H1 (cell line): Measurements from ENCODE around the gene DCTN3. TPM values are rescaled to one million over a fixed set of nuclear protein-coding genes. Genes with fewer than 3 reads are reported as not detected.
A peak's percentile ranks its signal among the peaks of the same experiment; 100 is the strongest.

ENCODE experiments used
- CTCF ChIA-PET: fragments of 300-600 bp; sonication (Branson Sonifier 250); formaldehyde crosslinking; loops from one replicate; lab custom pipeline; 2021; ENCODE audit not compliant: partially characterized antibody; lab: Charles Lee
- POLR2A ChIA-PET: fragments of 300-600 bp; sonication (Branson Sonifier 250); formaldehyde crosslinking; loops from one replicate; lab custom pipeline; 2021; ENCODE audit warnings: inconsistent platforms; ENCODE audit not compliant: partially characterized antibody; lab: Charles Lee
- DNase-seq, 2 experiments: peaks; one replicate each; pipeline versions ENCODE4 v3.0.0 to v3.0.0-alpha.2; 2010 to 2022; ENCODE audit warnings: low spot score in 2 of 2, low read depth in 1 of 2, mixed read lengths in 1 of 2
- FAIRE-seq: peaks from 2 replicates; lab custom pipeline; 2011; peaks lifted over from hg19 to GRCh38; lab: Jason Lieb, UNC
- H2AFZ ChIP-seq: 2 replicates; pipeline ENCODE4 v1.8.1; 2012; ENCODE audit warnings: low read length, inconsistent platforms
- H2AK5ac ChIP-seq: 2 replicates; pipeline ENCODE4 v1.6.1; 2013; ENCODE audit warnings: low read depth, low read length
- H2BK120ac ChIP-seq: replicated peaks from 2 replicates; pipeline ENCODE3; 2013; ENCODE audit warnings: low read depth, low read length, inconsistent platforms
- H2BK12ac ChIP-seq: 2 replicates; pipeline ENCODE4 v1.6.1; 2013; ENCODE audit warnings: low read depth, low read length
- H2BK15ac ChIP-seq: 2 replicates; pipeline ENCODE4 v1.6.1; 2013; ENCODE audit warnings: low read length
- H2BK20ac ChIP-seq: 2 replicates; pipeline ENCODE4 v1.6.1; 2013; ENCODE audit warnings: low read length
- H2BK5ac ChIP-seq: 2 replicates; pipeline ENCODE4 v1.6.1; 2013; ENCODE audit warnings: low read depth, low read length
- H3K14ac ChIP-seq: 2 replicates; pipeline ENCODE4 v1.6.1; 2013; ENCODE audit warnings: inconsistent platforms; ENCODE audit not compliant: insufficient read length
- H3K18ac ChIP-seq: 2 replicates; pipeline ENCODE4 v1.6.1; 2013; ENCODE audit warnings: low read length; ENCODE audit errors: extremely low read depth
- H3K23ac ChIP-seq: 2 replicates; pipeline ENCODE4 v1.6.1; 2013; ENCODE audit warnings: inconsistent platforms; ENCODE audit not compliant: insufficient read length
- H3K23me2 ChIP-seq: 2 replicates; pipeline ENCODE4 v1.6.1; 2013; ENCODE audit warnings: low read depth, low read length
- H3K27ac ChIP-seq: 2 replicates; pipeline ENCODE4 v1.6.1; 2011; ENCODE audit warnings: low read depth, low read length, inconsistent platforms
- H3K27me3 ChIP-seq, 4 experiments: replicated peaks in 1 of 4; 1 replicate in 1 of 4; 2 replicates in 3 of 4; pipeline versions ENCODE4 v1.6.1 to v1.8.1; 2011 to 2013; ENCODE audit warnings: low read length in 3 of 4, mild to moderate bottlenecking in 3 of 4, inconsistent platforms in 2 of 4, mixed read lengths in 2 of 4, moderate library complexity in 1 of 4; ENCODE audit not compliant: control insufficient read depth in 3 of 4, insufficient read depth in 3 of 4; ENCODE audit errors: extremely low read depth in 1 of 4
- H3K36me3 ChIP-seq, 4 experiments: 2 replicates each; pipeline versions ENCODE4 v1.6.1 to v1.8.1; 2011 to 2013; ENCODE audit warnings: mild to moderate bottlenecking in 4 of 4, low read length in 3 of 4, moderate library complexity in 2 of 4, control low read depth in 1 of 4, inconsistent platforms in 1 of 4; ENCODE audit not compliant: insufficient read depth in 4 of 4, control insufficient read depth in 2 of 4
- H3K4ac ChIP-seq: replicated peaks from 2 replicates; pipeline ENCODE3; 2013; ENCODE audit warnings: low read length, low read depth, mixed read lengths, inconsistent platforms; ENCODE audit not compliant: insufficient read length
- H3K4me1 ChIP-seq, 4 experiments: replicated peaks in 1 of 4; 1 replicate in 1 of 4; 2 replicates in 3 of 4; pipeline versions ENCODE4 v1.6.1 to v1.8.1; 2011 to 2013; ENCODE audit warnings: low read length in 3 of 4, inconsistent platforms in 2 of 4, mixed read lengths in 1 of 4; ENCODE audit not compliant: insufficient read depth in 4 of 4, control insufficient read depth in 3 of 4
- H3K4me2 ChIP-seq, 2 experiments: 2 replicates each; pipeline versions ENCODE4 v1.6.1 to v1.8.1; 2011 to 2013; ENCODE audit warnings: low read depth in 2 of 2, low read length in 2 of 2, control low read depth in 1 of 2, inconsistent platforms in 1 of 2, mild to moderate bottlenecking in 1 of 2; ENCODE audit not compliant: insufficient read depth in 1 of 2
- H3K4me3 ChIP-seq, 4 experiments: fragments of 200-600, 300-600 bp in 1 of 4; sonication (generic), shearing (Covaris generic), sonication (Bioruptor Twin) in 1 of 4; 2 replicates each; pipeline versions ENCODE4 v1.5.1 to v1.8.1; 2011 to 2016; ENCODE audit warnings: low read length in 4 of 4, low read depth in 3 of 4, control low read depth in 2 of 4, inconsistent platforms in 2 of 4, mild to moderate bottlenecking in 2 of 4, mixed read lengths in 1 of 4, moderate library complexity in 1 of 4; ENCODE audit not compliant: insufficient read depth in 2 of 4; ENCODE audit errors: extremely low read depth in 1 of 4
- H3K56ac ChIP-seq: replicated peaks from 2 replicates; pipeline ENCODE3; 2013; ENCODE audit warnings: low read depth, mild to moderate bottlenecking, mixed read lengths, low read length, inconsistent platforms; ENCODE audit not compliant: insufficient read length
- H3K79me1 ChIP-seq: 2 replicates; pipeline ENCODE4 v1.6.1; 2013; ENCODE audit warnings: low read depth, low read length, control low read depth
- H3K79me2 ChIP-seq, 2 experiments: 2 replicates each; pipeline versions ENCODE4 v1.6.1 to v1.8.1; 2012 to 2013; ENCODE audit warnings: low read length in 2 of 2, mild to moderate bottlenecking in 2 of 2, inconsistent platforms in 1 of 2; ENCODE audit not compliant: insufficient read depth in 2 of 2, control insufficient read depth in 1 of 2
- H3K9ac ChIP-seq, 4 experiments: replicated peaks in 1 of 4; 1 replicate in 1 of 4; 2 replicates in 3 of 4; pipeline versions ENCODE4 v1.6.1 to v1.8.1; 2011 to 2013; ENCODE audit warnings: low read depth in 3 of 4, low read length in 3 of 4, control low read depth in 2 of 4, mild to moderate bottlenecking in 2 of 4, moderate library complexity in 2 of 4, inconsistent platforms in 1 of 4; ENCODE audit errors: extremely low read depth in 1 of 4
- H3K9me3 ChIP-seq, 2 experiments: 2 replicates each; pipeline versions ENCODE4 v1.6.1 to v1.8.1; 2012 to 2013; ENCODE audit warnings: mild to moderate bottlenecking in 2 of 2, moderate library complexity in 2 of 2, control low read depth in 1 of 2, inconsistent platforms in 1 of 2, low read depth in 1 of 2, low read length in 1 of 2, mixed read lengths in 1 of 2; ENCODE audit not compliant: insufficient read depth in 2 of 2
- H4K20me1 ChIP-seq, 2 experiments: replicated peaks in 1 of 2; 2 replicates each; pipeline versions ENCODE3 to v1.8.1; 2011 to 2013; ENCODE audit warnings: inconsistent platforms in 2 of 2, low read length in 2 of 2, mild to moderate bottlenecking in 1 of 2; ENCODE audit not compliant: insufficient read depth in 2 of 2, control insufficient read depth in 1 of 2
- H4K5ac ChIP-seq: 2 replicates; pipeline ENCODE4 v1.6.1; 2013; ENCODE audit warnings: low read length, low read depth, mixed read lengths, inconsistent platforms; ENCODE audit not compliant: insufficient read length
- H4K8ac ChIP-seq: 2 replicates; pipeline ENCODE4 v1.8.0; 2013; ENCODE audit warnings: mild to moderate bottlenecking, moderate library complexity, low read length, inconsistent platforms; ENCODE audit not compliant: insufficient read depth; ENCODE audit errors: extremely low read depth
- H4K91ac ChIP-seq: replicated peaks from 2 replicates; pipeline ENCODE3; 2013; ENCODE audit warnings: low read length, mixed read lengths, inconsistent platforms; ENCODE audit not compliant: insufficient read length
- BACH1 ChIP-seq: IDR thresholded peaks from 2 replicates; pipeline ENCODE4 v1.6.1; 2012; ENCODE audit warnings: low read length, improper control_type of control experiment
- HDAC2 ChIP-seq, 2 experiments: fragments of 300-600 bp in 1 of 2; sonication (generic) in 1 of 2; IDR thresholded peaks; 2 replicates each; pipeline ENCODE4 v1.6.1; 2011 to 2012; ENCODE audit warnings: low read depth in 2 of 2, low read length in 2 of 2, mild to moderate bottlenecking in 2 of 2, moderate library complexity in 2 of 2, borderline replicate concordance in 1 of 2, inconsistent platforms in 1 of 2
- SP1 ChIP-seq: IDR thresholded peaks from 2 replicates; pipeline ENCODE4 v1.6.1; 2011; ENCODE audit warnings: low read depth, low read length
- WGBS, 2 experiments: shearing (Covaris generic) in 1 of 2; methylation state at CpG; one replicate each; pipeline versions ENCODE4 v1.1.6 to v1.1.7; 2013 to 2015; ENCODE audit warnings: low lambda C conversion rate in 2 of 2, mixed read lengths in 2 of 2, inconsistent platforms in 1 of 2, low coverage in 1 of 2, missing lambda C conversion rate in 1 of 2; ENCODE audit not compliant: insufficient replicate concordance in 2 of 2, insufficient coverage in 1 of 2, insufficient read length in 1 of 2; ENCODE audit errors: extremely low coverage in 1 of 2, missing lambda C conversion rate in 1 of 2; 5-methylcytosine and 5-hydroxymethylcytosine counted together
- polyA plus RNA-seq, 7 experiments: library from polyadenylated mRNA; depleted of rRNA in 3 of 7; stranded (reverse) in 5 of 7; unstranded in 2 of 7; fragments of >200 nt in 5 of 7; fragments of 200-250 nt in 2 of 7; gene quantifications; 1 replicate in 5 of 7; 2 replicates in 1 of 7; 4 replicates in 1 of 7; pipeline versions ENCODE4 v1.2.1 to v1.2.3, GENCODE V29; 2011 to 2013; ENCODE audit warnings: missing spikeins in 2 of 7, mixed read lengths in 2 of 7
- total RNA-seq: library from RNA; stranded (reverse); fragmentation: NEBNext Ultra II Directional; extraction: Animal tissue kit (Norgen Biotek cat#: 25700); gene quantifications from 2 replicates; pipeline ENCODE4 v1.2.1, GENCODE V29; 2021

The DCTN3 gene
- total and polyA plus RNA-seq, 2 of the 8 experiments (the other 6 are each of a cell fraction or from before 2014, with no cell fraction given), result 25.6 to 39.2 TPM

DNA sequence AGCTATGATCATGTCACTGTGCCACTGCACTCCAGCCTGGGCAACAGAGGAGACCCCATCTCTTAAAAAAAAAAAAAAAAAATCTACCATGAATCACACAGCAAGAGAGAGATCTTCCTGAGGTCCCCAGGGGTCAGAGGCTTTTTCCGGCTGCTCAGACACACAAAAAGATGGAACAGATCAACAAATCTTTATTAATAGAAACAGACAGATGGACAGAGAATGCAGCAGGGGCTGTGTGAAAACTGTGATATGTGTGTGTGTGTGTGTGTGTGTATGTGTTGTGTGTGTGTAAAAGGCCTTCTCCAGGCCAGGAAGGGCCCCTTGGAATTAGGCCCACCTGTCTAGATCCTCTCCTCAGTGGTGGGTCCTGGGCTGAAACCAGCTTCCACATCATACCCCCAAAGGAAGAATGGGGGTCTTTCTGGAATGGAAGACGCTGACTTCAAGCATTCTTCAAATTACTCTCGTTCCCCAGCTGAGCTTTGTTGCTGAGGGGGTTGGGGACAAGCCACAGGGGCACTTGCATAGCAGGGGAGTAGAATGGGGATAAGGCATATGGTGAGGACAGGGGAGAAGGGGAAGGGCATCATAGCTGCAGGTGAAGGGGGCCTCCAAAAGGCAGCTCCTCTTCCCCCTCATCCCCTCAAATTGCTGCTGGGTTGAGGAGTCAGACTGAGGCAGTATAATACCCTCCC, 14.4 kb upstream of the DCTN3 start:
- Histone ChIP-seq H3K56ac (no peak overlapping the region), H2AFZ (no peak overlapping the region), H3K27ac (no peak overlapping the region), H3K4ac (no peak overlapping the region), H4K20me1 (peaks cover 0 to 11% of the 10 kb centered on the region in 2 experiments), H3K4me1 (peaks cover 2 to 11% (median 8%) of the 10 kb centered on the region in 4 experiments; a peak in 4 of 7 replicates), H3K23me2 (peaks cover 9% of the 10 kb centered on the region), H2AK5ac (no peak overlapping the region), H3K9me3 (no peaks in the 10 kb centered on the region), H3K23ac (no peak overlapping the region), H3K9ac (no peak overlapping the region), H2BK20ac (no peak overlapping the region), H3K4me2 (no peak overlapping the region), H4K91ac (no peak overlapping the region), H2BK120ac (no peak overlapping the region), H3K36me3 (peaks cover 0 to 6% (median 2%) of the 10 kb centered on the region in 4 experiments; a peak in 3 of 8 replicates)
- ChIA-PET POLR2A (interaction anchor here (1.1 to 11.3 kb wide), 7 partner anchors 9 to 30 kb away, joined by 3 to 127 read pairs (median 5); partner anchors contain the start of genes GALT, IL11RA and RPP25L), CTCF (interaction anchor here (0.6 to 18.5 kb wide), 34 partner anchors 10 to 376 kb away, joined by 3 to 401 read pairs (median 4); partner anchors contain the start of genes CCL27, DCTN3, GALT and IL11RA)
- TF ChIP-seq HDAC2 (IDR thresholded peaks at IDR 0.05; ENCODE audit: borderline replicate concordance in 1 of 2, low read depth in 2 of 2, low read length in 2 of 2), result no peak
- TF ChIP-seq BACH1, result no peak
- peak; percentile 22; the same call in 1 of the 2 replicates for TF ChIP-seq SP1
- TF ChIP-seq, all 59 proteins: peak for 1
- H3K14ac ChIP-seq, result no peak overlapping the region
- H3K4me3 ChIP-seq, result no peak overlapping the region
- no peak overlapping the region for H3K18ac ChIP-seq
- H2BK15ac ChIP-seq, result no peak overlapping the region
- no peak overlapping the region for H4K5ac ChIP-seq
- H2BK5ac ChIP-seq, result no peak overlapping the region
- no peak overlapping the region for H2BK12ac ChIP-seq
- peaks cover 10% of the 10 kb centered on the region for H3K79me1 ChIP-seq
- 82% methylated on average over 3 of the region's 3 CpGs; no CpG with 5 or more reads in 1 of the 2 experiments for WGBS, 2 experiments
- no peak overlapping the region for H4K8ac ChIP-seq
- no peak for DNase-seq
- FAIRE-seq, result no peak
- peaks cover 7 to 23% (median 19%) of the 10 kb centered on the region in 4 experiments for H3K27me3 ChIP-seq
- peaks cover 0 to 11% of the 10 kb centered on the region in 2 experiments; a peak in 2 of 4 replicates for H3K79me2 ChIP-seq
